GM18520 (cell line): ENCODE data around the gene OR6S1.
A peak's percentile ranks its signal among the peaks of the same experiment; 100 is the strongest.

Experiments
- ATAC-seq: cut with Tn5 transposase; IDR thresholded peaks from one replicate; pipeline ENCODE4 v1.9.1; 2021; ENCODE audit not compliant: unreplicated experiment

OR6S1 gene, protein sequence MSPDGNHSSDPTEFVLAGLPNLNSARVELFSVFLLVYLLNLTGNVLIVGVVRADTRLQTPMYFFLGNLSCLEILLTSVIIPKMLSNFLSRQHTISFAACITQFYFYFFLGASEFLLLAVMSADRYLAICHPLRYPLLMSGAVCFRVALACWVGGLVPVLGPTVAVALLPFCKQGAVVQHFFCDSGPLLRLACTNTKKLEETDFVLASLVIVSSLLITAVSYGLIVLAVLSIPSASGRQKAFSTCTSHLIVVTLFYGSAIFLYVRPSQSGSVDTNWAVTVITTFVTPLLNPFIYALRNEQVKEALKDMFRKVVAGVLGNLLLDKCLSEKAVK

DNA sequence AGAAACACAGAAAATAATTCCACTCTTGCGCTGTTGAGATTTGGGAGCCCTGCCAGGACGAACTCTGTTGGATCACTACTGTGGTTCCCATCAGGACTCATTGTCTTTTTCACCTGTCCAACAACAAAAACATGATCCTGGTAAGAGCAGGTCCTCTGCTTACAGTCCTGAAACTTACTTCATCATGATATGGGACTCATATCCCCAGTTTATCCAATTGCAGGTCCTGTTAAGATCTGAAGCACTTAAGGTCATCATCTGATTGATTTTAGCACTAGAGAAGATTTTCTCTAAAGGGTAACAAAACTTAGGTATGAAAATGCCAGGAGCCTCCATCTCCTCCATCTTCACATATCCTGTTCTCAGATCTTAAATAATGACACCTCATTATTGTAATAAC lies at the start of gene OR6S1:
Gene OR6S1, minus strand, starts transcription at position 101 of the 400 bp plus-strand sequence. Its CDS starts 0 bp downstream, at position 101.
- no peak for ATAC-seq

DNA sequence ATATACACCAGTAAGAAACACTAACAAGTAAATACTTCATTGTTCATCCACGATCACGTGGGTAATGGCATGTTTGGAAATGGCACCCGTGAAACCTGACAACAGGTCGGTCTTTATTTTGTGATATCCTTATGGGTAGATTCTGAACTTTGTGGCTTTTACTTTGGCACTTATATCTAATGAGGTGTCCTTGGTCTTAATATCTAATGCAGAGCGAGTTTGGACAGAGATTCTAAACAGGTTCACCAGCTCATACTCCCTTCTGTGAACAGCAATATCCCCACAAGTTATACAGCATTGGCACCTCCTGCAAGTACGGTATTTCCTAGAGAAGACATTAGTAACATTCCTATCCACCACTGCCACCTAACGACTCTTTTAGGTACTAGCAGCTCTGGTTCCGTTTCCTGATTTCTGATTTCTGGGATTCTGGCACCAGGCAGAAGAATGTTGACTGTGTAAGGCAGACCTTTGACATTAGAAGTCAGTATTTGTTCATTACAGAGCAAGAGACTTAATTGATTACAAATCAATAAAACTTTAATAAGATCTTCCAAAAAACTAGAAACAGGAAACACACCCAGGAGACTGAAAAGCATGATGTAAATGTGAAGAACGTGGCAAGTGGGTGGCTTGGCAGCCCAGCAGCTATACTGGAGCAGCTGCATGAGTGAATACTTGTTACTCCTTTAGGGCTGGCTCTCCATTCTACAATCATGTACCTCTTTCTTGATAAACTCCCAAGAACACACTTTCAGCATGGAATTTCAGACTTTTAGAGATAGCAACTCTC lies 49.6 kb upstream of the OR6S1 start:
- ATAC-seq, result no peak

DNA sequence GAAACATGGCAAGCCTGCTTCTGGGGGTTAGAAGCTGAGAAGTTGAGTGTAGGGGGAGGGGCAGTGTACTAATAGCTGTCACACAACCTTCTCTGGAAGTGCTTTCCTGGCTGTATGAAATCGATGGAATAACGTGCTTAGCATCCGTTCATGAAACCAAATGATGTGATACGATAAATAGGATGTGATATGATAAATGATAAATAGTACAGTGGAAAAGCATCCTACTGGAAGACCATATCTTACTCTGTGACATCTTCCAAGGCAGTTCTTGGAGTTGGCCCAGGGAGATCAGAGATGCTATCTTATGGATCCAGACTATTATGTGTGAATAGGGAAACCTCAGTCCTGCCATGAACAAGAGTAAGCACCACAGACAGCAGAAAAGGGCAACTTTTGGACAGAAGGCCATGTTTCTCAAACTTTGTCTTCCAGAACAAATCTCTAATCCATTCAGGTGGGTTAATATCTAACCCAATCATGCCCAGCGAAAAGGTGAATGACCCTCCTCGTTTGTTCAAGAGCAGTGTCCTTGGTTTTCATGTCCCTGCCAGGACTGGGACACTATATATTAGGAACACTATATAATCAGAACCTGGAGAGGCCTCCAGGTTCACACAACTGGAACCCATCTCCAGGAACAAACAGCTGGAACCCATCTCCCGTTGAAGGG lies 46.8 kb upstream of the OR6S1 start, which contains the start of gene ANG:
Gene ANG, plus strand, starts transcription at position 598 of the 673 bp plus-strand sequence. CDS start 4,801 bp downstream, outside the sequence.
- no peak for ATAC-seq

DNA sequence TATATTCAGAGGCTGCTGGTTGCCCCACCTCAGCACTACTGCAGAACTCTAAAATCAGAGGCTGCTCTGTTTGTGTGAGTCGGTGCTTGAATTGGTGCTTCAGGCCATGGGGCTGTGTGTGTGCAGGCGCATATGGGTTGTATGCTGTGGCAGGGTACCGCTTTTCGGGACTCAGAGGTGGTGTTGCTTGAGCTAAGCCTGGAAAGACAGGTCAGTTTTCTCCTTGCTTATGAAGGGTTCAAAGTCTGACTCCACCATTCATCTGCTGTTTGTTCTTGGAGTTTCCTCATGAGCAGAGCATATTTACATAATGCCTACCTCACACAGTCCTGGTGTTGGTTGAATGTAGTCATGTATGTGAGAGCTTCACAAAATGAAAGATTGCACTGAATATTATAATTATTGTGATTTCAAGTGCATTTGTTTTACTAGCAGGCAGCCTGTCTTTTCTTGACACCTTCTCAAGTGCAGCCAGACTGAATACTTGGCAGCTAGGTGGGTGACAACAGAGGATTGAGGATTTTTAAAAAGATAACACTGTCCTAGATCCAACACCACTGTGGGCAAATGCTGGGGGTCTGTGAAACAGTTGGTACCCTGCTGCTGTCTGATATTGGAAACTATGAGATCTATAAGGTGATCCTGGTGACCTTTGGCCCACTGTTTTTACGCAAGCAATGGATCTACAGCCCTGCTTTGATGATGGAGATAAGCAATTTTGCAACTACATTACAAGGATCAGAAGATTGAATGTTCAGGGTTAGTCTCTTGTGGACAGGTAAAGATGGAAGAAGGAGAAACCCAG lies 46.1 kb upstream of the OR6S1 start:
- no peak for ATAC-seq

DNA sequence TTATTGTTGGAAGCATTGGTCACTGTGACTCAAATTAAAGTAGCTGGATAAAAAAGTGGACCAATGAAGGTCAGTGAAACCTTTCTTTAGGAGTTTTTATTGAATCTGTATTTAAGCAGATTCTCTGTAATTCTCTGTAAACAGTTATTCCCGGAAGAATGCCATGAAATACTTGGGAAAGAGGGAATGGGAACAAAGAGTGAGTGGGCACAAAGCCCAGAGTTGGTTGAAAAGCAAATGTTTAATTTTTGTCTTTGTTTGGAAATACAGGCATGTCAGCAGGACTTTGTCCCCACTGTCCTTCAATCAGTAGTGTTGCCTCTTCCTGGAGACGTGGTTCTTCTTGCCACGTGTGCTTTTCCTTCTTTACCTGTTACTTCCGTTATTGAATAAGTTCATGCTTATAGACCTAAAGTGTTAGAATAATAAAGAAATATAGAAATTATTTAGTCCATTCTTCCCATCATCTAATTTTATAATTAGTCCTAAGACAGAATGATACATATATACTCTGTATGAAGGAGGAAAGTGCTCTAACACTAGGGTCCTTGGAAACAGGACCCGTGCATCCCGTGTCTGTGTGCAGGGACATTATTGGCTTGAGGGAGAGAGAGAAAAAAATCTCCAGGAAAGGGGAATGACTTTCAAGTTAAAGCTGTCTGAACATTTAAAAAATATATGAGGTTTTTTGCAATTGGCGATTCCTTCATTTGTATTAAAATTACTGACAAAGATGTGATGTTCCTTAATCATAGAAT lies 45.1 kb upstream of the OR6S1 start:
- ATAC-seq, result no peak

DNA sequence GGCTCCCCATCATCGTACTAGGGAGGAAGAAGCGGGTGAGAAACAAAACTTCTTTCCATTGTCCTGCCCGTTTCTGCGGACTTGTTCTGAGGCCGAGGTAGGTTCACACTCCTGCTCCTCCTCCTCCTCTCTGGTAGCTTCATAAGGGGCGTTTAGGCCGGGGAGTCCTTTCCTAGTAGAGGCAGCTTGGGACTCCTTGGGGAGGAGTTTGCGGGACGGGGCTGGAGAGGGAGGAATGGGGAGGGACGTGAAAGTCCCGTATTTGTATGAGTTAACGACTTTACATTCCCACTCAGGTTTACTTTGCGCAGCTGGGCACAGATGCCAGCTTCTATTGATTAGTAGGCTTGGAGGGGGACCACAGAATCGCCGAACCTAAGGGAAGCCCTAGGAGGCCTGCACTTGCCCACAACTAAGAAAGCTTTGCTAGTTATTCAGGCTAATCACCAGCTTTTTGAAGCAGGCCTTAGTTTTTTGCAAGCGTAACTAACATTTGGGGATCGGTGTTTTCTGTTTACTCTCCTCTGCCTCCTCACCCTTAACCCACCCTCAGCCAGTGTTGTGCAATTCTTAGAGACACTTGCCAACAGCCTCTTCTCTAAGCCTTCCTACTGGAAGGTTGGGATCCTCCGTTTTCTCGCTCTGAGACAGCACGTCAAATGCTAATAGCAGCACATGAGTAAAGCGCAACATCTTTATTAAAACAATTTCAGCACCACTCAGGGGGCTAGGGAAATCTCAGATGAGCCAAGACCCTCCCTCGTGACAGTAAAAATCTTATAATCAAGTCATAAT lies 43.4 kb upstream of the OR6S1 start:
- ATAC-seq, result no peak

DNA sequence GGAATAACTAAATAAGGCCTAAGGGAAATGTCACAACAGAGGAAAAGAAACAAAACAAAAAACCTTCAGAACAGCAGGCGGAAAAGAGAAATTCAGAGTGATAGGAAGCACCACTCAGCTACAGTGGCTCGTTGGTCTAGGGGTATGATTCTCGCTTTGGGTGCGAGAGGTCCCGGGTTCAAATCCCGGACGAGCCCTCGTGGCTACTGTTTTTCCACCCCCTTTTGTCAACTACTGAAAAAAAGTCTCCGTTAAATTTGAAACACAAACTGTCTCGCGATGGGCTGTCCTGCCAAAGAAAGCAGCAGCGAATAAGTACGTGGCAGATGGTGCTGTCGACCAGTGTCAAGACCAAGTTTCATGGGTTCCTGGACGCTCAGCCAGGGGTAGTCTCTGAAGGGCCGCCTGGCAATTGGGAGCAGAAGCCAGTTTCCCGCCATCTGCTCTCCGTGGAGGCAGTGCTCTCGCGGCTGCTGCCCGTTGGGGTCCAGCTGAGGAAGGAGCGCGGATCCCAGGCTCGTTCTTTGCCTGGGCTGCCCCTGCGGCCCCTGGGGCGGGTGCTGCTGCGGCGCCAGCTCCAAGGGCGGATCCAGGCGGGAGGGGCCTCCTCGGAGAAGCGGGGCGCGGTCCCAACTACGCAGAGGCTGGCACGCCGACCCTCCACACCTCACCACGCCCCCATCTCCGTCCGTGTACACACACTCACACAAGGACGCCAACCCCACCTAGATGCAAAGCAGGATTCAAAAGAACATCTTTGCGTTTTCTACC lies 42.6 kb upstream of the OR6S1 start, which contains the start of gene RNASE4:
Gene RNASE4, plus strand, starts transcription at position 670 of the 771 bp plus-strand sequence. CDS start 14,812 bp downstream, outside the sequence.
- peak; percentile 19 for ATAC-seq

DNA sequence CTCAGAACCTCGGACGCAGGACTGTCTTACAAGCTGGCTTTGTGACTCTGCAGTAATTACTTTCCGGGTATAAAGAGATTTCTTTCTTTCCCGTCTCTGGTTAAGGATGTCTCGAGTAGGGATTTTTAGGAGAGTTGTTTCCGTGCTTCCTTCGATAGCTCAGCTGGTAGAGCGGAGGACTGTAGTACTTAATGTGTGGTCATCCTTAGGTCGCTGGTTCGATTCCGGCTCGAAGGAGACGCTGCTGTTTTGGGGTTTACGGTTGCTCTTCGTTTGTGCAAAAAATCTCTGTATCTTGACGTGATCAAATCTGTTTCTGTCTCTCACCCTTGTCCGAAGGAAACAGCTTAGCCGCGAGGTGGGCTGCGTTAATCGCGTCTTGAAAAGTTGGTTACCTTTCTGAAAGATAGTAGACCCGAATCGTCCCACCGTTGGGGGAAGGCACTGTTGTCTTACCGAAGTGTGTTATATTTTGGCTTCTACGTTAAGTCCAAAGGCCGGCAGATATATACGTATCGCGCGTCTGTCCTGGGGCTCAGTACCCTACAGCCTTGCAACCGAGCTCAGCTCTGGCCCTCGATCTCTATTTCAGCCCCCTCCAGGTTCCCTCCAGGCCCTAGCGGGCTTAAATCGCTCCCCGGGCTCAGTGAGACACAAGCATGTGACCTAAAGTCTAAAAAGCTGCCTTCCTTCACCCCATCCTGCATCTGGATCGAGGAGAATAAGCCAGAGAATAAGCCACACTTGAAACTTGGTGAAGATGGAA lies 41.8 kb upstream of the OR6S1 start:
- ATAC-seq, result peak; percentile 27

DNA sequence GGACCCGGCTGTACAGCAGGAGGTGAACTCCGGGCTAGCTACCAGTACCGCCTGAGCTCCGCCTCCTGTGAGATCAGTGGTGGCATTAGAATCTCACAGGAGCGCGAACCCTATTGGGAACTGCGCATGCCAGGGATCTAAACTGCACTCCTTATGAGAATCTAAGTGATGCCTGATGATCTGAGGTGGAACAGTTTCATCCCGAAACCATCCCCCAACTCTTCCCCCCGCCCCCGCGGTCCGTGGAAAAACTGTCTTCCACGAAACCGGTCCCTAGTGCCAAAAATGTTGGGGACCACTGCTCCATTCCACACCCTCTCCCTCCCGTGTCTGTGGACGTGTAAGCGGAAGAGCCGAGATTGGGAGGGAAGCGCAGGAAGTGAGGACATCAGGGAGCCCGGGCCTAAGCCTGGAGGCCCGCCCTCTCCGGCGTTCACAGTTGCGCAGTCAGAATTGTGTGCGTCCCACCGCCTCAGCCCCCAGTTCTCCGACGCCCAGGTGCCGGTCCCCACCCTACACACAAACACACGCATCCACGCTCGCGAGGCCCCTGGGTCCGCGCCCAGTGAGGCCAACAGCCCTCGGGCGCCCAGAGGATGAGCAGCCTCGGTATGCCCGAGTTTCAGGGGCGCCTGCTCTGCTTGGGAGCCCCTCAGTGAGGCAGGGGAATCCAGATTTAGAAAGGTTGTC lies 41.1 kb upstream of the OR6S1 start:
- ATAC-seq, result peak; percentile 25

DNA sequence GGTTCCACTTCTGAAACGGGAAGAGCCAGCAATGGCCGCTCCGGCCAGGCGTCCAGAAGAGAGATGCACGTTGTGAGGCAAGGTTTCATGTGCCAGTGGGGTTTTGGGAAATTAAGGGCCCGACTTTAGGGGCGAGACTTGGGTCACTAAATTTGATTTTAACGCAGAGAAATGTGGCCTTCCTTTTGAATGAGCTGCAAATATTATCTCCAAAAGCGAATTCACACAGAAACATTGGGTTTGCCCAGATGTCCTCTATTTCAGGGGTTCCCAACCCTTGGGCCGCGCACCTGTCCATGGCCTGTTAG lies 40.6 kb upstream of the OR6S1 start:
- no peak for ATAC-seq

DNA sequence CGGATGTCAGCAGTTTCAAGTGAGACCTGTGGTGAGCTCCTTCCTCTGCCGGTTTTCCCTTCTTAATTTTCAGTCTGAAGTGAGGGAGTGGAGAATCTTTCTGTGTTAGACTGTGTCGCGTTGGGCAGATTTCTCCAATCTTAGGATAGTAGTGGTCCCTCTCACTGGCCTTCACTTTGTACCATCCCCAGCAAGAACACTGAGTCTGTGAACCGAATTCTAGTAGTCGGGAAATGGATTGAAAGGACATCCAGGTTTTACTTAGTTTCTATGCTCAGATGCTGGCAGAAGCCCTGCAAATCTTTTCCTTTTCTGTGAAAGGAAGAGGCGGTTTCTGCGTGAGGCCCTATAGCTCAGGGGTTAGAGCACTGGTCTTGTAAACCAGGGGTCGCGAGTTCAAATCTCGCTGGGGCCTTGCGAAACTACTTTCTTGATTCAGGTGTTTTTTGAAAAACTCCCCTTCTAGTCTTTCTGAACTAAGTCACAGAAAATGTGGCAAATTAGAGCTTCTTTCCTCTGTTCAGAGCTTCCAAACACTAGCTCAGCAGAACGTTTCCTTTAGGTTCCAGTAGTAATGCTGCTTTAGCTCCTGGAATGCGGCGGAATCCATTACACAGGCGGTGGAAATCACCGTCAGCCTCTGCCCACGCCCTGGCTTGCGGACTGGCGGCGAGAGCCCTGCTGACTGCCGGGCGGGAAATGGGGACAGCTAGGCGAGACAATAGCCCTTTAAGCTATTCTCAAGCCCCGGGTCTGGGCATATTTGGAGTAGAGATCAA lies 40.0 kb upstream of the OR6S1 start:
- ATAC-seq, result no peak

DNA sequence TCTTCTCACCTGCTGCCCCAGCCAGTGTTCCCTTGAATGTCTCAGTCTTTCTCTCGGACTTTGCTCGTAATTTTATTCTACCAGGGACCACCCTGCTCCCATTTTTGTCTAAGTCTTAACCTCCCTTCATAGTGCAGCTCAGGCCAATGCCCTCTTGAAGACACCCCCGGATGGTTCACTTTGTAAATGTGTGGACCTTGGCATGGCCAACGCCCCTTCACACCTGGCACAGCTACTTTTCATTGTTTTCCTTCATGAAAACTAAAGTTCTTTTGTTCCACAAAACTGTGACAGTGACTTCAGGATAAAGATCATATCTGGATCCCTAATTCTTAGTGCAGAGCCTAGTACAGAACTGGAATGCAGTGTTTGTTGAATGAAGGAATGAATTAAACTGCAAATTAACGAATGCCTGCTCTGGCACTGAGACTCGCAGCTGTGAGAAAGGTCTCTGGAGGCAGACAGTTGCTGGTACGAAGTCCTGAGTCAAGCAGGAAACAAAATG lies 39.4 kb upstream of the OR6S1 start:
- ATAC-seq, result no peak

DNA sequence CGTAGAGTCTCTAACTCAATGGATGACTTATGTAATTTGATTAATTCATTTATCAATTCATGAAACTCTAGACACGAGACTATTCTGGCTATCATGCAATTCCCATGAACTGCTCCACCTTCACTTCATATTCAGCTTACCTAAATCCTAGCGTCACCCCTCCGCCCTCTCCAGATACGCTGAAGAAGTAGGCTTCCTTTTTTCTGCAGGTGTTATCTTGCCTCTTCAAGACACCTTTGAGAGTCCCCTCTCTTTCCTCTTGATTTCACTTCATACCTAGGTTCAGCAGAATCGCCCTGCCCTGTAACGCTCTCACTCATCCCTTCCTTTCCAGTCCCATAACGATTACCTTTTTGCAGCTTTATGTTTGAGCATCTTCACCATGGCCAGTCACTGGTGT lies 38.9 kb upstream of the OR6S1 start:
- no peak for ATAC-seq

DNA sequence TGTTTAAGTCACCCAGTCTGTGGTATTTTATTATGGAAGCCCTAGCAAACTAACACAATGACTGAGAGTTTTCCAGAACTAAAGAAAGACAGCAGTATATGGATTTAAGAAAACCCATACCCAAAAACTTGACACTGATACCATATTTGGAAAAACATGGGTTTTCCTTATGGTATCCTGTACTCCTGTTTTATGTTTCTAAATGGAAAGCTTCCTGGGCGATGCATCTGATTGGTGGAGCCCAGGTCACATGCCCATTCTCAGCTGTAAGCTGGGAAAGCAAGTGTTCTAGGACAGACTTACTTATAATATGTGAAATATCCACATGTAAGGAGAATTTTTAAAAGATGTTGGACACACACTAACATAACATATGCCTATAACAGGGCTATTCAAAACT lies 38.4 kb upstream of the OR6S1 start:
- ATAC-seq, result no peak

DNA sequence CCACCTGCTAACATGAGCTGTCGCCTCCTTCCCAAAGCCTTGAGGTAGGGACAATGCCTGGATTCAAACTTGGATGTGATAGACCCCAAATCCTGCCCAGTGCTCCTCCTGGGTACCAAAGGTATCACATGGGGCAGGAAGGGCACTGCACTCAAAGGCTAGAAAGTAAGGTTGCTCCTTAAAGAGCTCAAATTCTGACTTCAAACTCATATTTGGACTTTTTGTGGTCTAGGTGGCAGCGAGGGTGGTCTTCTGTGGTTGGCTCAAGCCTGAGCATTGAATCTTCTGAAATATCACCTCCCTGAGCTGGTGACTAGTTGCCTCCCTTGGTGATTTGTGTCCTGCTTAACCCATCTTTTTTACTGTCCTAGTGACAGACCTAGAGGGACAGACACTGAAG lies 34.6 kb upstream of the OR6S1 start:
- no peak for ATAC-seq

DNA sequence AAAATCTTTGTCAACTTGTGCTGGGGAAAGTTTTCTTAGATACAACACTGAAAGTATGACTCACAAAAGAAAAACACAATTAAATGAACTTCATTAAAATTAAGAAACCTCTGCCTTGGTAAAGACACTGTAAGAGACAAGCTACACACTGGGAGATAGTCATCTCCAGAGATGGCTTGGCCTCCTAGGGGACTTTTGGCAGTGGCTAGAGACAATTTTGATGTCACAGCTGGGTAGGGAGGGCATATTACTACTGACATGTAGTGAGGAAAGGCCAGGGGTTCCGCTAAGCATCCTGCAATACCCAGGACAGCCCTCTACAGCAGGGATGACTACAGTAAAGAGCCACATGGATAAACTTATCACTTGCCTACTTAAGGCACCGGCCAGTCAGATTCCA lies 34.2 kb upstream of the OR6S1 start:
- peak; percentile 67 for ATAC-seq
